Measurements from ENCODE around the gene DPP3.
"Not testable (repeated sequence)": the region's sequence is repeated elsewhere in the genome, so short reads cannot be mapped to it uniquely, and the experiment has no call there.

Gene DPP3

GRCh38 chr11:66457826-66458225, 22.4 kb upstream of the DPP3 start:
- no peak for DNase-seq (ENCODE audit: low read depth)
- TF ChIP-seq CTCF (IDR thresholded peaks at IDR 0.05; ENCODE audit: low read length, missing control alignments), result no peak
- no peak overlapping the region for H3K4me3 ChIP-seq (replicated peaks; ENCODE audit: low read depth, low read length)

- no peak for TF ChIP-seq CTCF (IDR thresholded peaks at IDR 0.05; ENCODE audit: low read length, missing control alignments)
- no peak for DNase-seq (ENCODE audit: low read depth)
- H3K4me3 ChIP-seq (replicated peaks; ENCODE audit: low read depth, low read length), result no peak overlapping the region
Observed at GRCh38 chr11:66459138-66459778, 21.0 kb upstream of the DPP3 start.

GRCh38 chr11:66462010-66462409, 18.2 kb upstream of the DPP3 start:
- no peak for DNase-seq (ENCODE audit: low read depth)
- H3K4me3 ChIP-seq (replicated peaks; ENCODE audit: low read depth, low read length), result no peak overlapping the region
- no peak for TF ChIP-seq CTCF (IDR thresholded peaks at IDR 0.05; ENCODE audit: low read length, missing control alignments)

GRCh38 chr11:66462911-66463310, 17.3 kb upstream of the DPP3 start:
- TF ChIP-seq CTCF (IDR thresholded peaks at IDR 0.05; ENCODE audit: low read length, missing control alignments), result no peak
- H3K4me3 ChIP-seq (replicated peaks; ENCODE audit: low read depth, low read length), result no peak overlapping the region
- no peak for DNase-seq (ENCODE audit: low read depth)

- not testable (repeated sequence) for DNase-seq (ENCODE audit: low read depth); H3K4me3 ChIP-seq (replicated peaks; ENCODE audit: low read depth, low read length)
Observed at GRCh38 chr11:66464116-66464515, 16.1 kb upstream of the DPP3 start.

GRCh38 chr11:66464916-66465315, 15.3 kb upstream of the DPP3 start:
- DNase-seq (ENCODE audit: low read depth), result no peak
- H3K4me3 ChIP-seq (replicated peaks; ENCODE audit: low read depth, low read length), result no peak overlapping the region
- TF ChIP-seq CTCF (IDR thresholded peaks at IDR 0.05; ENCODE audit: low read length, missing control alignments), result no peak

GRCh38 chr11:66465373-66466224, 14.6 kb upstream of the DPP3 start:
- peak overlapping the region; percentile 64 for H3K4me3 ChIP-seq (replicated peaks; ENCODE audit: low read depth, low read length)
- no peak for TF ChIP-seq CTCF (IDR thresholded peaks at IDR 0.05; ENCODE audit: low read length, missing control alignments)
- no peak for DNase-seq (ENCODE audit: low read depth)
